SK-N-SH (cell line): Measurements from ENCODE around the gene ANKRD11. TPM values are rescaled to one million over a fixed set of nuclear protein-coding genes. Genes with fewer than 3 reads are reported as not detected.

Experiments
- CTCF ChIA-PET: fragments of 300-600, 350-600 bp; formaldehyde crosslinking; extraction: SDS; loops from one replicate; lab custom pipeline; 2021; lab: Yijun Ruan, JAX
- POLR2A ChIA-PET: fragments of 350-600 bp; sonication (Branson Sonifier 250); formaldehyde crosslinking; extraction: SDS; loops from one replicate; lab custom pipeline; 2020; ENCODE audit warnings: antibody characterized with exemption, inconsistent platforms; lab: Yijun Ruan, JAX
- DNase-seq: peaks from one replicate; pipeline ENCODE4 v3.0.0; 2012
- H2AFZ ChIP-seq: fragments of 200-600 bp; sonication (generic); 2 replicates; pipeline ENCODE4 v1.8.1; 2016; ENCODE audit warnings: antibody characterized with exemption, mild to moderate bottlenecking, low read depth
- H3F3A ChIP-seq: fragments of 200-600 bp; sonication (generic); replicated peaks from 2 replicates; pipeline ENCODE3; 2016; ENCODE audit warnings: antibody characterized with exemption, mild to moderate bottlenecking; ENCODE audit not compliant: insufficient read depth
- H3K27ac ChIP-seq, 2 experiments: fragments of 200-500 bp in 1 of 2; fragments of 200-600 bp in 1 of 2; sonication (Bioruptor generic) in 1 of 2; sonication (generic), shearing (Covaris generic) in 1 of 2; 2 replicates each; pipeline versions ENCODE4 v1.5.1 to v1.6.1; 2014 to 2016; ENCODE audit warnings: low read depth in 2 of 2, inconsistent platforms in 1 of 2, low read length in 1 of 2, mild to moderate bottlenecking in 1 of 2, mixed read lengths in 1 of 2
- H3K27me3 ChIP-seq: fragments of 200-600 bp; sonication (generic), shearing (Covaris generic); 2 replicates; pipeline ENCODE4 v1.6.1; 2016; ENCODE audit warnings: mixed run types; ENCODE audit not compliant: insufficient read depth
- H3K36me3 ChIP-seq, 2 experiments: fragments of 200-500 bp in 1 of 2; fragments of 200-600 bp in 1 of 2; sonication (Bioruptor generic) in 1 of 2; sonication (generic) in 1 of 2; replicated peaks in 1 of 2; 2 replicates each; pipeline versions ENCODE3 to v1.5.1; 2014 to 2016; ENCODE audit warnings: low read length in 1 of 2, mild to moderate bottlenecking in 1 of 2; ENCODE audit not compliant: insufficient read depth in 2 of 2, control insufficient read depth in 1 of 2
- H3K4me1 ChIP-seq, 2 experiments: fragments of 200-500 bp in 1 of 2; fragments of 200-600 bp in 1 of 2; sonication (Bioruptor generic) in 1 of 2; sonication (generic), shearing (Covaris generic) in 1 of 2; 2 replicates each; pipeline versions ENCODE4 v1.5.1 to v1.6.1; 2014 to 2016; ENCODE audit warnings: low read depth in 1 of 2, low read length in 1 of 2, mixed run types in 1 of 2; ENCODE audit not compliant: insufficient read depth in 2 of 2, control insufficient read depth in 1 of 2
- H3K4me2 ChIP-seq: fragments of 200-600 bp; sonication (generic), shearing (Covaris generic); 2 replicates; pipeline ENCODE4 v1.6.1; 2017; ENCODE audit warnings: mixed run types
- H3K4me3 ChIP-seq, 2 experiments: fragments of 200-500 bp in 1 of 2; fragments of 200-600 bp in 1 of 2; sonication (Bioruptor generic) in 1 of 2; sonication (generic), shearing (Covaris generic) in 1 of 2; 2 replicates each; pipeline versions ENCODE4 v1.5.1 to v1.8.1; 2014 to 2016; ENCODE audit warnings: low read depth in 2 of 2, inconsistent platforms in 1 of 2, low read length in 1 of 2, mild to moderate bottlenecking in 1 of 2, mixed read lengths in 1 of 2, moderate library complexity in 1 of 2
- H3K79me2 ChIP-seq: fragments of 200-600 bp; sonication (generic); 2 replicates; pipeline ENCODE4 v1.8.1; 2017; ENCODE audit warnings: mild to moderate bottlenecking; ENCODE audit not compliant: insufficient read depth
- H3K9ac ChIP-seq: fragments of 200-600 bp; sonication (generic); 2 replicates; pipeline ENCODE4 v1.6.1; 2017; ENCODE audit warnings: mixed run types
- H3K9me2 ChIP-seq: fragments of 200-600 bp; sonication (generic); 2 replicates; pipeline ENCODE4 v1.6.1; 2017; ENCODE audit warnings: mixed run types
- H3K9me3 ChIP-seq: fragments of 200-600 bp; sonication (generic); 2 replicates; pipeline ENCODE4 v1.6.1; 2017; ENCODE audit warnings: mixed run types, mild to moderate bottlenecking, moderate library complexity
- H4K20me1 ChIP-seq: fragments of 200-600 bp; sonication (generic); 2 replicates; pipeline ENCODE4 v1.6.1; 2017; ENCODE audit warnings: mild to moderate bottlenecking, mixed run types; ENCODE audit not compliant: insufficient read depth
- CTCF ChIP-seq: fragments of 200-600 bp; sonication (generic); IDR thresholded peaks from 2 replicates; pipeline ENCODE4 v1.6.1; 2017; ENCODE audit warnings: antibody characterized with exemption, mild to moderate bottlenecking, moderate library complexity
- ELF1 ChIP-seq: IDR thresholded peaks from 2 replicates; pipeline ENCODE4 v1.4.0; 2012
- EP300 ChIP-seq, 2 experiments: IDR thresholded peaks; 2 replicates each; pipeline versions ENCODE4 v1.4.0 to v1.6.1; 2012; ENCODE audit warnings: borderline replicate concordance in 1 of 2, low read depth in 1 of 2, low read length in 1 of 2
- EZH2phosphoT487 ChIP-seq: fragments of 200-600 bp; sonication (generic); IDR thresholded peaks from 2 replicates; pipeline ENCODE4 v1.6.1; 2017; ENCODE audit warnings: low read depth, mixed run types, mild to moderate bottlenecking, antibody characterized with exemption, moderate library complexity, borderline replicate concordance
- FOSL2 ChIP-seq: IDR thresholded peaks from 2 replicates; pipeline ENCODE4 v1.4.0; 2012; ENCODE audit warnings: low read depth, mild to moderate bottlenecking, moderate library complexity, borderline replicate concordance
- MAX ChIP-seq: IDR thresholded peaks from 2 replicates; pipeline ENCODE4 v1.4.0; 2012; ENCODE audit warnings: low read depth
- MEF2A ChIP-seq: IDR thresholded peaks from 2 replicates; pipeline ENCODE4 v1.4.0; 2012; ENCODE audit warnings: low read depth, borderline replicate concordance
- NFIC ChIP-seq: IDR thresholded peaks from 2 replicates; pipeline ENCODE4 v1.4.0; 2012; ENCODE audit warnings: borderline replicate concordance
- NRF1 ChIP-seq: IDR thresholded peaks from 2 replicates; pipeline ENCODE4 v1.6.1; 2012; ENCODE audit warnings: low read depth, mild to moderate bottlenecking, low read length
- POLR2AphosphoS5 ChIP-seq: IDR thresholded peaks from 2 replicates; pipeline ENCODE4 v1.6.1; 2012; ENCODE audit warnings: low read depth, low read length
- REST ChIP-seq: IDR thresholded peaks from 2 replicates; pipeline ENCODE4 v1.6.1; 2012; ENCODE audit warnings: mild to moderate bottlenecking, low read depth, low read length, moderate library complexity
- RXRA ChIP-seq: IDR thresholded peaks from 2 replicates; pipeline ENCODE4 v1.4.0; 2012; ENCODE audit warnings: low read depth, mild to moderate bottlenecking, borderline replicate concordance
- TEAD4 ChIP-seq: IDR thresholded peaks from 2 replicates; pipeline ENCODE4 v1.4.0; 2012; ENCODE audit warnings: mild to moderate bottlenecking, borderline replicate concordance; ENCODE audit not compliant: insufficient read depth
- WGBS: methylation state at CpG from one replicate; pipeline ENCODE4 v1.1.6; 2017; ENCODE audit warnings: low lambda C conversion rate; 5-methylcytosine and 5-hydroxymethylcytosine counted together
- polyA plus RNA-seq, 3 experiments: library from polyadenylated mRNA; depleted of rRNA; stranded (reverse); fragments of >200 nt; gene quantifications; 2 replicates each; pipeline ENCODE4 v1.2.3, GENCODE V29; 2012

ANKRD11 gene
- polyA plus RNA-seq, 1 of the 3 experiments (the other 2 are of a cell fraction): 50.2 TPM

- WGBS: 98% methylated on average over 8 of the region's 8 CpGs
- Histone ChIP-seq H3K9ac (no peak overlapping the region), H3F3A (peaks cover 4% of the 10 kb centered on the region), H3K9me2 (no peaks in the 10 kb centered on the region), H3K36me3 (peaks cover 0 to 6% of the 10 kb centered on the region in 2 experiments), H3K27ac (no peak overlapping the region), H3K9me3 (no peaks in the 10 kb centered on the region), H3K27me3 (no peaks in the 10 kb centered on the region), H3K4me3 (no peak overlapping the region), H3K4me1 (peaks cover 4 to 17% of the 10 kb centered on the region in 2 experiments; a peak in 2 of 4 replicates), H4K20me1 (peaks cover 99% of the 10 kb centered on the region), H3K4me2 (no peak overlapping the region), H3K79me2 (peaks cover 100% of the 10 kb centered on the region), H2AFZ (no peak overlapping the region)
- ChIA-PET CTCF (interaction anchor here (0.6 kb wide), 1 partner anchor 88 kb away, joined by 4 read pairs; no protein-coding TSS in a partner anchor), POLR2A (no interaction called here)
- no peak for TF ChIP-seq EP300 (IDR thresholded peaks at IDR 0.05; ENCODE audit: borderline replicate concordance in 1 of 2, low read depth in 1 of 2, low read length in 1 of 2)
- no peak for TF ChIP-seq NRF1
- no peak for TF ChIP-seq REST
- TF ChIP-seq EZH2phosphoT487: no peak
- no peak for TF ChIP-seq TEAD4
- no peak for TF ChIP-seq CTCF
- no peak for TF ChIP-seq NFIC
- no peak for TF ChIP-seq POLR2AphosphoS5
- no peak for TF ChIP-seq ELF1
- no peak for TF ChIP-seq MEF2A
- DNase-seq: no peak
Observed at GRCh38 chr16:89376812-89377452, 113.4 kb downstream of the ANKRD11 start.

- H3K27me3 ChIP-seq: no peaks in the 10 kb centered on the region
- H3K4me1 ChIP-seq: peaks cover 4 to 14% of the 10 kb centered on the region in 2 experiments; a peak in 2 of 4 replicates
- H4K20me1 ChIP-seq: peaks cover 99% of the 10 kb centered on the region
- TF ChIP-seq FOSL2 (no peak), EZH2phosphoT487 (no peak), MAX (no peak), RXRA (no peak), POLR2AphosphoS5 (no peak), NFIC (no peak)
- CTCF ChIA-PET: no interaction called here
- H3K27ac ChIP-seq: no peak overlapping the region
- H3K9me3 ChIP-seq: no peaks in the 10 kb centered on the region
- H3K79me2 ChIP-seq: peaks cover 100% of the 10 kb centered on the region
- no peak overlapping the region for H3K9ac ChIP-seq
- 98% methylated on average over 10 of the region's 10 CpGs for WGBS
- POLR2A ChIA-PET: no interaction called here
- peaks cover 4% of the 10 kb centered on the region for H3F3A ChIP-seq
- H2AFZ ChIP-seq: no peak overlapping the region
- H3K9me2 ChIP-seq: no peaks in the 10 kb centered on the region
- H3K4me3 ChIP-seq: no peak overlapping the region
- H3K36me3 ChIP-seq: peaks cover 6 to 7% of the 10 kb centered on the region in 2 experiments
- no peak overlapping the region for H3K4me2 ChIP-seq
- DNase-seq: no peak
Observed at GRCh38 chr16:89375686-89376085, 114.7 kb downstream of the ANKRD11 start.
